ENCODE measurements around the gene UST.
"Not testable (repeated sequence)": the region's sequence is repeated elsewhere in the genome, so short reads cannot be mapped to it uniquely, and the experiment has no call there.

- not testable (repeated sequence) for TF ChIP-seq POLR2A (IDR thresholded peaks at IDR 0.05; ENCODE audit: control extremely low read depth in 1 of 2, low read depth in 2 of 2, low read length in 2 of 2); EP300 (IDR thresholded peaks at IDR 0.05; ENCODE audit: borderline replicate concordance in 1 of 2, low read depth in 2 of 2, low read length in 2 of 2); CHD1 (IDR thresholded peaks at IDR 0.05; ENCODE audit: low read depth, low read length); CTCF (IDR thresholded peaks at IDR 0.05; ENCODE audit: control extremely low read depth in 1 of 3, insufficient read depth in 1 of 3, low read depth in 1 of 3, low read length in 3 of 3); TEAD4 (IDR thresholded peaks at IDR 0.05; ENCODE audit: low read depth, low read length); YY1 (IDR thresholded peaks at IDR 0.05; ENCODE audit: low read depth, low read length); ZNF274 (IDR thresholded peaks at IDR 0.05; ENCODE audit: borderline replicate concordance, extremely low read depth, low read length); RAD21 (IDR thresholded peaks at IDR 0.05 in 1 of 2, conservative IDR thresholded peaks at IDR 0.05 in 1 of 2; ENCODE audit: low read depth in 2 of 2, low read length in 2 of 2); EGR1 (IDR thresholded peaks at IDR 0.05; ENCODE audit: borderline replicate concordance, low read depth, low read length); ATF2 (IDR thresholded peaks at IDR 0.05; ENCODE audit: low read length); RNF2 (IDR thresholded peaks at IDR 0.05; ENCODE audit: borderline replicate concordance, low read depth, low read length, missing control alignments, poor library complexity, severe bottlenecking); POLR2AphosphoS5 (IDR thresholded peaks at IDR 0.05; ENCODE audit: low read depth, low read length); NRF1 (IDR thresholded peaks at IDR 0.05; ENCODE audit: low read depth, low read length); SUZ12 (IDR thresholded peaks at IDR 0.05; ENCODE audit: low read length)
These were observed 292.2 kb downstream of the UST start for GRCh38 chr6:149039025-149039424.

Measured in H1 (cell line).